ENCODE results near the gene NTSR1.

The NTSR1 gene

GRCh38 chr20:62727584-62728027, 19.0 kb downstream of the NTSR1 start:
- no peak for DNase-seq

- DNase-seq = no peak
Measured at GRCh38 chr20:62728028-62728780, 19.6 kb downstream of the NTSR1 start.

- DNase-seq = no peak
Measured at GRCh38 chr20:62728781-62729300, 20.2 kb downstream of the NTSR1 start.

DNA sequence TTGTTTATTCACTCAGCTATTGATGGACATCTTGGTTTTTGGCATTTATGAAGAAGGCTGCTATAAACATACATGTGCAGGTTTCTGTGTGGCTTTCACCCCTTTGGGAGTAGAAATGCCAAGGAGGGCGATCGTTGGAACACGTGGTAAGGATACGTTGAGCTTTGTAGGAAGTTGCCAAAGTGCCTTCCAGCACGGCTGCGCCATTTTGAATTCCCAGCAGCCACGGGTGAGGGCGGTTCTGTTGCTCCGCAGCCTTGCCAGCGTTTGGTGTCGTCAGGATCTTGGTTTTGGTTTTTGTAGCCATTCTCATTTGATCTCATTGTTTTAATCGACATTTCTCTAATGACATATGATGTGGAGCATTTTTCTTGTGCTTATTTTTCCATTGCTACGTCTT, 21.8 kb downstream of the NTSR1 start:
- no peak for DNase-seq

DNA sequence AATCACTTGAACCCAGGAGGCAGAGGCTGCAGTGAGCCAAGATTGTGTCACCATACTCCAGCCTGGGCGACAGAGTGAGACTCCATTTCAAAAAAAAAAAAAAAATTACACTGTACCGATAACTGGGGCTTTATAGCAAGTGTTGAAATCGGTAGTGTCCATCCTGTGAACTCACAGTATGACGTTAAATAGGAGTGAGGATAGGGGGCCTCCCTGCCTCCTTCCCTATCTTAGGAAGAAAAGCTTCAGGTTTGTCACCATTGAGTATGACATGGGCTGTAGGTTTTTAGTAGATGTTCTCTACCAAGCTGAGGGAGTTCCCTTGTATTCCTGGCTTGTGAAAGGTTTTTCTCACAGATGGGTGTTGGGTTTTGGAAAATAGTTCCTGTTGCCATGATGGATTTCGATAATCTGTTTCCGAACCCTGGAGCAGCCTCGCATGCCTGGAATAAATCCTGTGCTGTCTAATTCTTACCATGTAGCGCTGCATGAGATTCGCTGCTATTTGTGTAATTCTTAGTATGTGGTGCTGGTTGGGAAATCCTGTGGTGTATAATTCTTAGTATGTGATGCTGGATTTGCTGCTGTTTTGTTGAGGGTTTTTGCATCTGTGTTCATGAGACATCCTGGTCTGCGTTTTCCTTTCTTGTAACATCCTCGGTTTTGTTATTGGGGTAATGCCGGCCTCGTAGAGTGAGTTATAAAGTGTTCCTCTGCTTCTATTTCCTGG, 23.6 kb downstream of the NTSR1 start:
- no peak for DNase-seq

GRCh38 chr20:62732842-62733525, 24.3 kb downstream of the NTSR1 start:
- DNase-seq = no peak

DNA sequence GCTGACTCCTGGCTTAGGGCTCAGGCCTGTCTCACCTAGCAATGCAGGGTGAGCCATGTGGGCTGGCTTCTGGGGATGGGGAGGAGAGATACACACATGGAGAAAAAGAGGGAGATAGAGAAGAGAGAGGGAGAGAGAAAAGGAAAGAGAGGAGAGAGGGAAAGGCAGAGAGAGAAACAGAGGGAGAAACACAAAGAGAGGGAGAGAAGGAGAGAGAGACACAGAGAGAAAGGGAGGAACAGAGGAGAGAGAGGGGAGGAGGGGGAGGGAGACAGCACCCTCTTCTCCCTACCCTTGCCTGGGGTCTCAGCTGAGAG, 24.8 kb downstream of the NTSR1 start:
- no peak for DNase-seq

DNA sequence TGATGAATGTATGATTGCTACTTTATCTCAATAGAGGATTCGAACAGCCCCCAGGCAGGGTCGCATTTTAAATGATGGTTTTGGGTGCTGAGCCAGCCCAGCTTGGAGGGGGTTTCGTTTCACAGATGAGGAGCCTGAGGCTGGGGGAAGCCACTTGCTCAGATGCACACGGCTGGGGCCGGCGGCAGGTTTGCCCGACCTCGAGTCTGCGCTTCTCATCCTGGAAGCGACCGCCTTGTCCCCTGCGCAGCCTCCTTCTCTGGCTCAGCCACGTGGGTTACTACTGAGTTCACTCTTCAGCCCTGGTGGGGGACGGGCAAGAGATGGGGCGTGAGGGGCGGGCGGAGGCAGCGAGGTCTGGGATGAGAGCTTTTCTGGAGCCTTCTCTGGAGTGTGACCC, 25.3 kb downstream of the NTSR1 start:
- no peak for DNase-seq

- DNase-seq = no peak
Measured at GRCh38 chr20:62734326-62734725, 25.7 kb downstream of the NTSR1 start.

DNA sequence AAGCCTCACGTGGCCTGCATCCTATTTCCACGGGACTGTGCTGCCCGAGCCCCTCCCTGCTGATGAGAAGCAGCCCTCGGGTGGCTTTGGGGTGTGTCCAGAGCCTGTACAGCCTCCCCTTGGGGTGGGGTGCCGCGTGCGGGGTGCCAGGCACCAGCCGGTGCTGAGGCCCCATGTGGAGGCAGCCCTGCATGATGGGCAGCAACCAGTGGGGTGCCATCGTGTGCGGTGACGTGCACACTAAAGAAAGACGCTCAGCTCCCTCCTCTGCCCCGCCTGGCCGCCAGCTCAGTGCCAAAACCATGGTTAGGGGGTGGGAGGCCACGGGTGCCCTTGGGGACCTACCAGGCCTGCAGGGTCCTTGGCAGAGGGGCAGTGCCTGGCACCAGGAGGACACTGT, 26.2 kb downstream of the NTSR1 start:
- DNase-seq = no peak

DNA sequence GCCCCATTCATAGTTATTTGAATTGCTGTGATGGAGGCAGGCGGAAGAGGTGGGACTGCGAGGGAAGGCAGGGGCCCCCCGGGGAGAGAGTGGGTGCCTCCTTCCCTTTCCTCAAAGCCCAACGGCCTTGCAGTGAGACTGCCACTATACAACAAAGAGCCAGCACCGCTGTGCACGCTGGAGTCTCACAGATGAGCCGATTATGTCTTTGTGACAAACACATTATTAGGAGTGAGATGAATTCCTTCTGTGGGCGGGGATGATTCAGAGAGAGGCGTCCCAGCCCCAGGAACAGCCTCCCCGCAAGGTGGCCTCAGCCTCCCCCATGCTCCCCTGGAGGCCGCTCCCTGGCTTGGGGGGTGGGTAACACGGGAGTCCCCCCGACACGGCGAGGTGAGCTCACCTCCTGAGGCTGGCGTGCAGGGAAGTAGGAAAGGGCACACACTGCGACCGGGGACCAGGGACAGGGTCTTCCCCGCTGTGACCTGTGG, 26.7 kb downstream of the NTSR1 start:
- DNase-seq = no peak

GRCh38 chr20:62736026-62736406, 27.4 kb downstream of the NTSR1 start:
- DNase-seq = no peak

DNA sequence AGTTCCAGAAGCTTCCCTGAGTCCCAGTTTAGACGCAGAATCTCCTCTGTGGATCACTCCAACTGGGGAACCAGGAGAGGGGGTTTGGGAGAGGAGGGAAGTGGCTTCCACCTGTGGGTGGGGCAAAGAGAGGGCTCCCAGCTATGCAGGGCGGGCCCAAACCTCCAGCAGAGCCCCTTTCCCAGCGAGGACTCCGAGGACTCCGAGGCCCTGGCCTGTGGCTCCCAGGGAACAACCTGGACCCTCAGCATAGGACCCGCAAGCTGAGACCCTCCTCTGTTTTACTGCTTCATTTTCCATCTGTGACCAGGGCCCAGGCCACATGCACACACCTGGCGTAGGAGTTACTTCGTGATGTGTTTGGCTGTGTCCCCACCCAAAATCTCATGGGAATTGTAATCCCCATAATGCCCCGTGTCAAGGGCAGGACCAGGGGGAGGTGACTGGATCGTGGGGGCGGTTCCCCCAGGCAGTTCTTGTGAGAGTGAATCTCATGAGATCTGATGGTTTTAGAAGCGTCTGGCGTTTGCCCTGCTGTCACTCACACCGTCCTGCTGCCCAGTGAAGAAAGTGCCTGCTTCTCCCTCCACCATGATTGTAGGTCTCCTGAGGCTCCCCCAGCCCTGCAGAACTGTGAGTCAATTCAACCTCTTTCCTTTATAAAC, 27.9 kb downstream of the NTSR1 start:
- no peak for DNase-seq

- no peak for DNase-seq
Measured at GRCh38 chr20:62737271-62737811, 28.7 kb downstream of the NTSR1 start.

DNA sequence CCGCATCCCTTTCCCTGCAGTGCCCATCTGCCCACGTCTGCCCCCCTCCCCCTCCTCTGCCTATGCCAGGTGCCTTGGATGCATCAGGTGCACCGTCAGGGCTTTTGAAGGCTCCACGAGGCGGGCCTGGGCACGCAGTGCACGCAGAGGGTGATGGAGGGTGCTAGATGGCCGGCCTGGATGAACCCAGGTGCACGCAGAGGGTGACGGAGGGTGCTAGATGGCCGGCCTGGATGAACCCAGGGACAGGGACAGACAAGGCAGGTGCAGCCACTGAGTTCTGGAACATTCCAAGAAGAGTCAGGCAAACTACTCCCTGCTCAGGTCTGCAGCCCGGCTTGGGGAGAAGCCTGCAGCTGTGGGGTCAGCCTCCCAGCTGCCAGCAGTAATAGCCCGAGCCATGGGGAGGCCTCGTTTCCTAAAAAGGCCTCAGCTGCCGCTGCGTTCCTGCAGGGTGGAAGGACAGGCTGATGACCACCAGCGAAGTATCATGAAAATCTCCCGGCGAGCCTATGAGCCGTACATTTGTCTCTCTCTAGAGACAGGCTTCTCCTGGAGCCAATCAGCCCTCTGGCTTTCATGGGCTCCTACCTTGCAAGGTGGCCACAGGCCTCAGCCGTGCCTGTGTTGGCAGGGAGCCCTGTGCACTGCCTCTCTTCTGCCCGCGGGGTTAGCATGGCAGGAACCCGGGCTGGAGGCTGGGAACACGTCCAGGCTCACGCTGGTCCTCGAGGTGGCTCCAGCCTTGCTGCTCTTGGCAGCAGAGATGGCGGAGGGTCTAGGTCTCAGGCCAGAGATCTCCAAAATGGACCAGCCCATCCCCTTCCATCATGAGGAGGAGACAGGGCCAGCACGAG, 29.6 kb downstream of the NTSR1 start:
- DNase-seq = no peak

- DNase-seq = no peak
Measured at GRCh38 chr20:62739067-62739466, 30.4 kb downstream of the NTSR1 start.

GRCh38 chr20:62739581-62740285, 31.1 kb downstream of the NTSR1 start:
- peak; percentile 48 for DNase-seq

DNA sequence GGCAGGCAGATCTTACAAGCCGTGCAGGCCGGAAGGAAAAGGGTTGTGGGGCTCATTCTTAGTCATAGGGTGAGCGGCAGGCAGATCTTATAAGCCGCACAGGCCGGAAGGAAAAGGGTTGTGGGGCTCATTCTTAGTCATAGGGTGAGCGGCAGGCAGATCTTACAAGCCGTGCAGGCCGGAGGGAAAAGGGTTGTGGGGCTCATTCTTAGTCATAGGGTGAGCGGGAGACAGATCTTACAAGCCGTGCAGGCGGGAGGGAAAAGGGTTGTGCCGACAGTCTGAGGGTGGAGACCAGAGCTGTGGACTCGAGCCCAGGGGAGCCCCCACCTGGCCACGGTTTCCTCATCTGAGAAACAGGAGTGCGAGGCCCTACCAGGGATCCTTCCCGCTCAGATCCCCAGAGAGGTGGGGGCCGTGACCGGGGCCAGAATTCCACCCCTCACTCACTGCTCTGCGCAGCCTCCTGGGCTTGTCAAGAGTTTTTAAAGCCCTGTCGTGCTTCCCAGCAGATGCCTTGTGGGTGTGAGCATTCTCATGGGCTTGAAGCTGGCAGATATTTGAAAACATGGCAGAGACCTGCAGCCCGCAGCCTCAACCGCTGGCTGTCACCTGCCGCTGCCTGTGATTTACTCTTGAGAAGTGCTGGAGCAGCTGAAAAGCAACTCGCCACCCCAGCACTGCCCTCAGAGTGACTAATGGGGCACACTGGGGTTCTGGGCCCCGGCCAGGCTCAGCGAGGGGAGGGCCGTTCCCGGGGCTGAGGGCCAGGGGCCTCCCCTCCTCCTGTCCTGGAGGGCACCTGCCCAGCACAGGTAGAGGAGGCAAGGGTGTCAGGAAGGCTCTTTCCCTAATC, 31.9 kb downstream of the NTSR1 start:
- peak; percentile 88 for DNase-seq

GRCh38 chr20:62741191-62741691, 32.6 kb downstream of the NTSR1 start:
- DNase-seq = no peak

Data from activated naive CD4-positive, alpha-beta T cell treated with Interleukin-2 at 50 U/mL for 16 hours (primary cell).